ENCODE results near the gene BTBD2.

Gene BTBD2

GRCh38 chr19:1981253-1981652, 34.3 kb downstream of the BTBD2 start:
- Histone ChIP-seq H3K9ac (ENCODE audit: low read depth in 1 of 2, low read length in 2 of 2) (no peak overlapping the region), H3K4me1 (ENCODE audit: control insufficient read depth in 1 of 2, insufficient read depth in 2 of 2, low read length in 2 of 2) (no peaks in the 10 kb centered on the region), H3K4me3 (ENCODE audit: low read depth in 1 of 2, low read length in 2 of 2) (no peak overlapping the region), H3K36me3 (ENCODE audit: control insufficient read depth in 1 of 2, insufficient read depth in 2 of 2, low read length in 2 of 2) (peaks cover 8 to 48% of the 10 kb centered on the region in 2 donors), H3K27ac (ENCODE audit: low read depth, low read length) (no peak overlapping the region), H3K9me3 (ENCODE audit: control insufficient read depth in 1 of 2, low read length in 2 of 2) (no peaks in the 10 kb centered on the region), H3K27me3 (ENCODE audit: control insufficient read depth in 1 of 2, insufficient read depth in 2 of 2, low read length in 2 of 2) (no peaks in the 10 kb centered on the region)

GRCh38 chr19:1980809-1981181, 34.7 kb downstream of the BTBD2 start:
- Histone ChIP-seq H3K27me3 (ENCODE audit: control insufficient read depth in 1 of 2, insufficient read depth in 2 of 2, low read length in 2 of 2) (no peaks in the 10 kb centered on the region), H3K4me1 (ENCODE audit: control insufficient read depth in 1 of 2, insufficient read depth in 2 of 2, low read length in 2 of 2) (no peaks in the 10 kb centered on the region), H3K9me3 (ENCODE audit: control insufficient read depth in 1 of 2, low read length in 2 of 2) (no peaks in the 10 kb centered on the region), H3K9ac (ENCODE audit: low read depth in 1 of 2, low read length in 2 of 2) (no peak overlapping the region), H3K36me3 (ENCODE audit: control insufficient read depth in 1 of 2, insufficient read depth in 2 of 2, low read length in 2 of 2) (peaks cover 5 to 46% of the 10 kb centered on the region in 2 donors), H3K4me3 (ENCODE audit: low read depth in 1 of 2, low read length in 2 of 2) (no peak overlapping the region), H3K27ac (ENCODE audit: low read depth, low read length) (no peak overlapping the region)

GRCh38 chr19:1980091-1980808, 35.3 kb downstream of the BTBD2 start:
- Histone ChIP-seq H3K27ac (ENCODE audit: low read depth, low read length) (no peak overlapping the region), H3K36me3 (ENCODE audit: control insufficient read depth in 1 of 2, insufficient read depth in 2 of 2, low read length in 2 of 2) (peaks cover 4 to 45% of the 10 kb centered on the region in 2 donors), H3K4me1 (ENCODE audit: control insufficient read depth in 1 of 2, insufficient read depth in 2 of 2, low read length in 2 of 2) (no peaks in the 10 kb centered on the region), H3K4me3 (ENCODE audit: low read depth in 1 of 2, low read length in 2 of 2) (no peak overlapping the region), H3K9me3 (ENCODE audit: control insufficient read depth in 1 of 2, low read length in 2 of 2) (no peaks in the 10 kb centered on the region), H3K9ac (ENCODE audit: low read depth in 1 of 2, low read length in 2 of 2) (no peak overlapping the region), H3K27me3 (ENCODE audit: control insufficient read depth in 1 of 2, insufficient read depth in 2 of 2, low read length in 2 of 2) (no peaks in the 10 kb centered on the region)

- no peaks in the 10 kb centered on the region for H3K9me3 ChIP-seq (ENCODE audit: control insufficient read depth in 1 of 2, low read length in 2 of 2)
Measured at GRCh38 chr19:1979642-1980041, 35.9 kb downstream of the BTBD2 start.

GRCh38 chr19:1979017-1979416, 36.5 kb downstream of the BTBD2 start:
- H3K36me3 ChIP-seq (ENCODE audit: control insufficient read depth in 1 of 2, insufficient read depth in 2 of 2, low read length in 2 of 2), result peaks cover 4 to 46% of the 10 kb centered on the region in 2 donors
- no peaks in the 10 kb centered on the region for H3K9me3 ChIP-seq (ENCODE audit: control insufficient read depth in 1 of 2, low read length in 2 of 2)
- H3K9ac ChIP-seq (ENCODE audit: low read depth in 1 of 2, low read length in 2 of 2), result no peak overlapping the region
- no peaks in the 10 kb centered on the region for H3K27me3 ChIP-seq (ENCODE audit: control insufficient read depth in 1 of 2, insufficient read depth in 2 of 2, low read length in 2 of 2)
- no peak overlapping the region for H3K4me3 ChIP-seq (ENCODE audit: low read depth in 1 of 2, low read length in 2 of 2)
- H3K27ac ChIP-seq (ENCODE audit: low read depth, low read length), result no peak overlapping the region
- no peaks in the 10 kb centered on the region for H3K4me1 ChIP-seq (ENCODE audit: control insufficient read depth in 1 of 2, insufficient read depth in 2 of 2, low read length in 2 of 2)

More at GRCh38 chr19:1979642-1980041, 35.9 kb downstream of the BTBD2 start:
- Histone ChIP-seq H3K27me3 (ENCODE audit: control insufficient read depth in 1 of 2, insufficient read depth in 2 of 2, low read length in 2 of 2) (no peaks in the 10 kb centered on the region), H3K4me1 (ENCODE audit: control insufficient read depth in 1 of 2, insufficient read depth in 2 of 2, low read length in 2 of 2) (no peaks in the 10 kb centered on the region), H3K4me3 (ENCODE audit: low read depth in 1 of 2, low read length in 2 of 2) (no peak overlapping the region), H3K9ac (ENCODE audit: low read depth in 1 of 2, low read length in 2 of 2) (no peak overlapping the region), H3K27ac (ENCODE audit: low read depth, low read length) (no peak overlapping the region), H3K36me3 (ENCODE audit: control insufficient read depth in 1 of 2, insufficient read depth in 2 of 2, low read length in 2 of 2) (peaks cover 4 to 45% of the 10 kb centered on the region in 2 donors)

- H3K27ac ChIP-seq (ENCODE audit: low read depth, low read length), result no peak overlapping the region
- H3K9ac ChIP-seq (ENCODE audit: low read depth in 1 of 2, low read length in 2 of 2), result no peak overlapping the region
- no peaks in the 10 kb centered on the region for H3K4me1 ChIP-seq (ENCODE audit: control insufficient read depth in 1 of 2, insufficient read depth in 2 of 2, low read length in 2 of 2)
- H3K27me3 ChIP-seq (ENCODE audit: control insufficient read depth in 1 of 2, insufficient read depth in 2 of 2, low read length in 2 of 2), result no peaks in the 10 kb centered on the region
- H3K36me3 ChIP-seq (ENCODE audit: control insufficient read depth in 1 of 2, insufficient read depth in 2 of 2, low read length in 2 of 2), result peaks cover 4 to 46% of the 10 kb centered on the region in 2 donors
- no peak overlapping the region for H3K4me3 ChIP-seq (ENCODE audit: low read depth in 1 of 2, low read length in 2 of 2)
- H3K9me3 ChIP-seq (ENCODE audit: control insufficient read depth in 1 of 2, low read length in 2 of 2), result no peaks in the 10 kb centered on the region
Measured at GRCh38 chr19:1978346-1978894, 37.1 kb downstream of the BTBD2 start.

GRCh38 chr19:1977120-1977519, 38.4 kb downstream of the BTBD2 start:
- Histone ChIP-seq H3K27ac (ENCODE audit: low read depth, low read length) (no peak overlapping the region), H3K9ac (ENCODE audit: low read depth in 1 of 2, low read length in 2 of 2) (no peak overlapping the region), H3K36me3 (ENCODE audit: control insufficient read depth in 1 of 2, insufficient read depth in 2 of 2, low read length in 2 of 2) (peaks cover 4 to 39% of the 10 kb centered on the region in 2 donors), H3K4me3 (ENCODE audit: low read depth in 1 of 2, low read length in 2 of 2) (no peak overlapping the region), H3K27me3 (ENCODE audit: control insufficient read depth in 1 of 2, insufficient read depth in 2 of 2, low read length in 2 of 2) (no peaks in the 10 kb centered on the region), H3K4me1 (ENCODE audit: control insufficient read depth in 1 of 2, insufficient read depth in 2 of 2, low read length in 2 of 2) (no peaks in the 10 kb centered on the region), H3K9me3 (ENCODE audit: control insufficient read depth in 1 of 2, low read length in 2 of 2) (no peaks in the 10 kb centered on the region)

GRCh38 chr19:1975162-1975480, 40.4 kb downstream of the BTBD2 start:
- peaks cover 0 to 38% of the 10 kb centered on the region in 2 donors for H3K36me3 ChIP-seq (ENCODE audit: control insufficient read depth in 1 of 2, insufficient read depth in 2 of 2, low read length in 2 of 2)
- H3K4me3 ChIP-seq (ENCODE audit: low read depth in 1 of 2, low read length in 2 of 2), result no peak overlapping the region
- H3K4me1 ChIP-seq (ENCODE audit: control insufficient read depth in 1 of 2, insufficient read depth in 2 of 2, low read length in 2 of 2), result no peaks in the 10 kb centered on the region
- no peaks in the 10 kb centered on the region for H3K27me3 ChIP-seq (ENCODE audit: control insufficient read depth in 1 of 2, insufficient read depth in 2 of 2, low read length in 2 of 2)
- no peak overlapping the region for H3K27ac ChIP-seq (ENCODE audit: low read depth, low read length)
- H3K9me3 ChIP-seq (ENCODE audit: control insufficient read depth in 1 of 2, low read length in 2 of 2), result no peaks in the 10 kb centered on the region
- no peak overlapping the region for H3K9ac ChIP-seq (ENCODE audit: low read depth in 1 of 2, low read length in 2 of 2)

- no peak overlapping the region for H3K9ac ChIP-seq (ENCODE audit: low read depth in 1 of 2, low read length in 2 of 2)
- H3K4me3 ChIP-seq (ENCODE audit: low read depth in 1 of 2, low read length in 2 of 2), result no peak overlapping the region
- peaks cover 0 to 38% of the 10 kb centered on the region in 2 donors for H3K36me3 ChIP-seq (ENCODE audit: control insufficient read depth in 1 of 2, insufficient read depth in 2 of 2, low read length in 2 of 2)
- H3K9me3 ChIP-seq (ENCODE audit: control insufficient read depth in 1 of 2, low read length in 2 of 2), result no peaks in the 10 kb centered on the region
- H3K27ac ChIP-seq (ENCODE audit: low read depth, low read length), result no peak overlapping the region
- no peaks in the 10 kb centered on the region for H3K27me3 ChIP-seq (ENCODE audit: control insufficient read depth in 1 of 2, insufficient read depth in 2 of 2, low read length in 2 of 2)
- no peaks in the 10 kb centered on the region for H3K4me1 ChIP-seq (ENCODE audit: control insufficient read depth in 1 of 2, insufficient read depth in 2 of 2, low read length in 2 of 2)
Measured at GRCh38 chr19:1974381-1975161, 40.9 kb downstream of the BTBD2 start.

GRCh38 chr19:1970806-1971502, 44.6 kb downstream of the BTBD2 start:
- H3K9me3 ChIP-seq (ENCODE audit: control insufficient read depth in 1 of 2, low read length in 2 of 2), result no peaks in the 10 kb centered on the region
- no peak overlapping the region for H3K9ac ChIP-seq (ENCODE audit: low read depth in 1 of 2, low read length in 2 of 2)
- H3K27ac ChIP-seq (ENCODE audit: low read depth, low read length), result no peak overlapping the region
- peaks cover 0 to 41% of the 10 kb centered on the region in 2 donors for H3K36me3 ChIP-seq (ENCODE audit: control insufficient read depth in 1 of 2, insufficient read depth in 2 of 2, low read length in 2 of 2)
- H3K4me3 ChIP-seq (ENCODE audit: low read depth in 1 of 2, low read length in 2 of 2), result no peak overlapping the region
- H3K4me1 ChIP-seq (ENCODE audit: control insufficient read depth in 1 of 2, insufficient read depth in 2 of 2, low read length in 2 of 2), result no peaks in the 10 kb centered on the region
- no peaks in the 10 kb centered on the region for H3K27me3 ChIP-seq (ENCODE audit: control insufficient read depth in 1 of 2, insufficient read depth in 2 of 2, low read length in 2 of 2)

Data from duodenal mucosa (tissue), 2 donors.